Measurements from ENCODE around the gene LSM2.
A peak's percentile ranks its signal among the peaks of the same experiment; 100 is the strongest.

- no peak for TF ChIP-seq CTCF (IDR thresholded peaks at IDR 0.05; ENCODE audit: poor library complexity, severe bottlenecking)
- no peak for TF ChIP-seq MXI1 (conservative IDR thresholded peaks at IDR 0.05; ENCODE audit: poor library complexity, severe bottlenecking)
- TF ChIP-seq EZH2 (IDR thresholded peaks at IDR 0.05; ENCODE audit: borderline replicate concordance, insufficient read depth, low read length, poor library complexity, severe bottlenecking) = no peak
- peak; percentile 13 for TF ChIP-seq SMC3 (conservative IDR thresholded peaks at IDR 0.05; ENCODE audit: poor library complexity)
- no peak for TF ChIP-seq EP300 (conservative IDR thresholded peaks at IDR 0.05; ENCODE audit: poor library complexity, severe bottlenecking)
Observed at GRCh38 chr6:31794294-31794865, 12.4 kb downstream of the LSM2 start.
